HepG2 (cell line): ENCODE results near the gene NEK3. TPM values are rescaled to one million over a fixed set of nuclear protein-coding genes. Genes with fewer than 3 reads are reported as not detected.

Experiments
- BRD4 ChIP-seq: sonication (generic); formaldehyde crosslinking; IDR thresholded peaks from 2 replicates; pipeline ENCODE4 v1.4.0; 2020; ENCODE audit warnings: missing genetic modification reagents
- HNRNPLL ChIP-seq: fragments of 200-400 bp; formaldehyde crosslinking; IDR thresholded peaks from 2 replicates; pipeline ENCODE4 v1.6.1; 2017; ENCODE audit warnings: mild to moderate bottlenecking, low read depth, low read length; ENCODE audit not compliant: poor library complexity, severe bottlenecking
- KAT8 ChIP-seq: IDR thresholded peaks from 2 replicates; pipeline ENCODE4 v1.6.1; 2016; ENCODE audit warnings: missing genetic modification reagents, missing compliant biosample characterization
- KDM6A ChIP-seq: IDR thresholded peaks from 2 replicates; pipeline ENCODE4 v1.6.1; 2016; ENCODE audit warnings: low read depth
- MEIS2 ChIP-seq: sonication (generic); formaldehyde crosslinking; IDR thresholded peaks from 2 replicates; pipeline ENCODE4 v1.9.0; 2021; ENCODE audit warnings: mild to moderate bottlenecking, missing genetic modification reagents
- NKX3-1 ChIP-seq: sonication (generic); formaldehyde crosslinking; IDR thresholded peaks from 2 replicates; pipeline ENCODE4 v1.5.0; 2020; ENCODE audit warnings: missing genetic modification reagents
- TCF12 ChIP-seq, 2 experiments: fragments of 450-650 bp in 1 of 2; sonication (generic) in 1 of 2; formaldehyde crosslinking in 1 of 2; IDR thresholded peaks; 2 replicates each; pipeline versions ENCODE4 v1.6.1 to v1.8.0; 2017 to 2022; ENCODE audit warnings: antibody characterized with exemption in 1 of 2, mild to moderate bottlenecking in 1 of 2, missing genetic modification reagents in 1 of 2, moderate library complexity in 1 of 2
- ZFX ChIP-seq: sonication (generic); formaldehyde crosslinking; IDR thresholded peaks from 2 replicates; pipeline ENCODE4 v1.4.0; 2020; ENCODE audit warnings: mild to moderate bottlenecking, low read depth, missing genetic modification reagents, moderate library complexity
- ZFYVE20 ChIP-seq: sonication (generic); formaldehyde crosslinking; IDR thresholded peaks from 2 replicates; pipeline ENCODE4 v1.8.0; 2023; ENCODE audit warnings: low read depth, mild to moderate bottlenecking, moderate library complexity, missing genetic modification reagents, borderline replicate concordance
- ZNF30 ChIP-seq: sonication (generic); formaldehyde crosslinking; IDR thresholded peaks from 2 replicates; pipeline ENCODE4 v1.5.0; 2020; ENCODE audit warnings: mild to moderate bottlenecking, missing genetic modification reagents
- ZNF570 ChIP-seq: sonication (generic); formaldehyde crosslinking; IDR thresholded peaks from 2 replicates; pipeline ENCODE4 v1.4.0; 2020; ENCODE audit warnings: mild to moderate bottlenecking, missing genetic modification reagents, borderline replicate concordance
- ZNF607 ChIP-seq: sonication (generic); formaldehyde crosslinking; IDR thresholded peaks from 2 replicates; pipeline ENCODE4 v1.5.1; 2020; ENCODE audit warnings: missing genetic modification reagents, mild to moderate bottlenecking, borderline replicate concordance
- ZNF75D ChIP-seq: sonication (generic); formaldehyde crosslinking; IDR thresholded peaks from 2 replicates; pipeline ENCODE4 v1.8.1; 2023; ENCODE audit warnings: missing genetic modification reagents, mild to moderate bottlenecking, borderline replicate concordance
- ZNF839 ChIP-seq: sonication (generic); formaldehyde crosslinking; IDR thresholded peaks from 2 replicates; pipeline ENCODE4 v1.4.0; 2020; ENCODE audit warnings: missing genetic modification reagents, mild to moderate bottlenecking, borderline replicate concordance
- polyA plus RNA-seq, 8 experiments: library from polyadenylated mRNA; depleted of rRNA in 3 of 8; stranded (reverse) in 7 of 8; unstranded in 1 of 8; fragments of >200 nt; fragmentation: Illumina TruSeq in 4 of 8; extraction: Trizol in 4 of 8; gene quantifications; 2 replicates each; pipeline versions ENCODE4 v1.2.1 to v1.2.3, GENCODE V29; 2011 to 2016; ENCODE audit warnings: low read depth in 4 of 8, missing spikeins in 1 of 8, mixed read lengths in 1 of 8; ENCODE audit not compliant: insufficient read depth in 1 of 8
- total RNA-seq, 5 experiments: library from RNA; depleted of rRNA; stranded (reverse); fragments of >200 nt; fragmentation: Illumina TruSeq; extraction: Trizol; gene quantifications; 2 replicates each; pipeline ENCODE4 v1.2.3, GENCODE V29; 2016; ENCODE audit warnings: low read depth in 1 of 5
- TF ChIP-seq, protein P1 (sequence below): sonication (generic); formaldehyde crosslinking; IDR thresholded peaks from 2 replicates; pipeline ENCODE4 v1.8.1; 2022; ENCODE audit warnings: mild to moderate bottlenecking, missing genetic modification reagents
- TF ChIP-seq, protein P2 (sequence below): IDR thresholded peaks from 2 replicates; pipeline ENCODE4 v1.6.1; 2012; ENCODE audit warnings: inconsistent platforms
- TF ChIP-seq, protein P3 (sequence below): sonication (generic); formaldehyde crosslinking; conservative IDR thresholded peaks from 2 replicates; pipeline ENCODE4 v1.8.1; 2023; ENCODE audit warnings: missing genetic modification reagents
- TF ChIP-seq, protein P4 (sequence below): IDR thresholded peaks from 2 replicates; pipeline ENCODE4 v1.6.1; 2016; ENCODE audit warnings: control low read depth
- TF ChIP-seq, protein P5 (sequence below): sonication (generic); formaldehyde crosslinking; IDR thresholded peaks from 2 replicates; pipeline ENCODE4 v1.5.0; 2020; ENCODE audit warnings: mild to moderate bottlenecking, missing genetic modification reagents

The NEK3 gene
- total and polyA plus RNA-seq, 2 of the 13 experiments (the other 11 are each of a cell fraction or from before 2014, with no cell fraction given): 36.7 to 68.2 TPM

DNA sequence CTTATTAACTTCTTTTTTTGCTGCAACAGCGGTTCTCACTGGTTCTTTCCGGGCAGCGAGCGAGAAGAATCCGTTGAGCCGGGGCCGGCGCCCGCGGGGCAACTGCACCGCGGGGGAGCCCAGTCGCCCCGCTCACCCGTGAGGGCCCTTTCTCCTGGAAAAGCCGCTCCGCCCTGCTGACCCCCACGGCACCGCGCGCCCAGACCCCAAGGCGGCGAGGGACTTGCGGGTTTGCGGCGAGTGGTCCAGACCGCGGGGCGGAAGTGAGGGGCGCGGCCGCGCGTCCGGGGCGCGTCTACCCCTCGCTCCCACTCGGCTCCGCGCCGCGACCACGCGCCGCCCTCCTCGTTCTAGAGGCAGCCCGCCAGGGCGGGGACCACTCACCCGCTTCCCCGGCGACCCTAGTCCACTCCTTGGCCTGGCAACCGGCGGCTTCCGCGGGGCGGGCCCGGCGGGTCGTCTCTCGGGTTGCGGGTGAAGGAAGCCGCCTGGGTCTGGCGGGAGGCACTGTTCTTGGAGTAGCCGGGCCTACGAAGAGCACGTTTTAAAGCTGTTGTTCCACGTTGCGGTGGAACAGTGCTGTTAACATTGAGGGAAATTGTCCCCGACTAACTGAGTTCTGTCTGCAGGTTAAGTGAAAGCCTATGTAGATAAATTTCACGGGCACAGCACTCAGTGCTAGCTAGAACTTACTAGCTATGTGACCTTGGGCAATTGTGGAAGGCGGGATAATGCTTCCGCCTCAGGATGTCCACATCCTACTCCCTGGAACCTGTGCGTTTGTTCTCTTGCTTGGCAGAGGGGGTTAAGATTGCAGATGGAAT lies at the start of gene NEK3 (continued):
- TF ChIP-seq, protein P1, sequence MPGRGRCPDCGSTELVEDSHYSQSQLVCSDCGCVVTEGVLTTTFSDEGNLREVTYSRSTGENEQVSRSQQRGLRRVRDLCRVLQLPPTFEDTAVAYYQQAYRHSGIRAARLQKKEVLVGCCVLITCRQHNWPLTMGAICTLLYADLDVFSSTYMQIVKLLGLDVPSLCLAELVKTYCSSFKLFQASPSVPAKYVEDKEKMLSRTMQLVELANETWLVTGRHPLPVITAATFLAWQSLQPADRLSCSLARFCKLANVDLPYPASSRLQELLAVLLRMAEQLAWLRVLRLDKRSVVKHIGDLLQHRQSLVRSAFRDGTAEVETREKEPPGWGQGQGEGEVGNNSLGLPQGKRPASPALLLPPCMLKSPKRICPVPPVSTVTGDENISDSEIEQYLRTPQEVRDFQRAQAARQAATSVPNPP (CRISPR knock-in tag): peak; percentile 68; the same call in 1 of the 2 replicates
- TF ChIP-seq KDM6A (CRISPR knock-in tag) (no peak), ZNF570 (CRISPR knock-in tag) (0 out of 2 replicates have a peak, but pooled peaks have one; percentile 37), MEIS2 (peak; percentile 88; the same call in 1 of the 2 replicates), ZFYVE20 (CRISPR knock-in tag) (no peak), ZNF30 (CRISPR knock-in tag) (peak; percentile 87; the same call in 1 of the 2 replicates), NKX3-1 (CRISPR knock-in tag) (peak; percentile 99), BRD4 (peak; percentile 93), ZFX (CRISPR knock-in tag) (peak; percentile 86), ZNF607 (peak; percentile 88), KAT8 (peak; percentile 61; the same call in 1 of the 2 replicates), ZNF839 (CRISPR knock-in tag) (no peak), ZNF75D (CRISPR knock-in tag) (peak; percentile 20; the same call in 1 of the 2 replicates), TCF12 (IDR thresholded peaks at IDR 0.05) (no peak), TCF12 (CRISPR knock-in tag; IDR thresholded peaks at IDR 0.05) (peak; percentile 76), HNRNPLL (peak; percentile 49)
- TF ChIP-seq, protein P2, sequence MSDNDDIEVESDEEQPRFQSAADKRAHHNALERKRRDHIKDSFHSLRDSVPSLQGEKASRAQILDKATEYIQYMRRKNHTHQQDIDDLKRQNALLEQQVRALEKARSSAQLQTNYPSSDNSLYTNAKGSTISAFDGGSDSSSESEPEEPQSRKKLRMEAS: peak; percentile 96
- TF ChIP-seq, protein P3, sequence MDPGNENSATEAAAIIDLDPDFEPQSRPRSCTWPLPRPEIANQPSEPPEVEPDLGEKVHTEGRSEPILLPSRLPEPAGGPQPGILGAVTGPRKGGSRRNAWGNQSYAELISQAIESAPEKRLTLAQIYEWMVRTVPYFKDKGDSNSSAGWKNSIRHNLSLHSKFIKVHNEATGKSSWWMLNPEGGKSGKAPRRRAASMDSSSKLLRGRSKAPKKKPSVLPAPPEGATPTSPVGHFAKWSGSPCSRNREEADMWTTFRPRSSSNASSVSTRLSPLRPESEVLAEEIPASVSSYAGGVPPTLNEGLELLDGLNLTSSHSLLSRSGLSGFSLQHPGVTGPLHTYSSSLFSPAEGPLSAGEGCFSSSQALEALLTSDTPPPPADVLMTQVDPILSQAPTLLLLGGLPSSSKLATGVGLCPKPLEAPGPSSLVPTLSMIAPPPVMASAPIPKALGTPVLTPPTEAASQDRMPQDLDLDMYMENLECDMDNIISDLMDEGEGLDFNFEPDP: peak; percentile 95; the same call in 1 of the 2 replicates
- TF ChIP-seq, protein P4, sequence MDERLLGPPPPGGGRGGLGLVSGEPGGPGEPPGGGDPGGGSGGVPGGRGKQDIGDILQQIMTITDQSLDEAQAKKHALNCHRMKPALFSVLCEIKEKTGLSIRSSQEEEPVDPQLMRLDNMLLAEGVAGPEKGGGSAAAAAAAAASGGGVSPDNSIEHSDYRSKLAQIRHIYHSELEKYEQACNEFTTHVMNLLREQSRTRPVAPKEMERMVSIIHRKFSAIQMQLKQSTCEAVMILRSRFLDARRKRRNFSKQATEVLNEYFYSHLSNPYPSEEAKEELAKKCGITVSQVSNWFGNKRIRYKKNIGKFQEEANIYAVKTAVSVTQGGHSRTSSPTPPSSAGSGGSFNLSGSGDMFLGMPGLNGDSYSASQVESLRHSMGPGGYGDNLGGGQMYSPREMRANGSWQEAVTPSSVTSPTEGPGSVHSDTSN (CRISPR knock-in tag): no peak
- TF ChIP-seq, protein P5, sequence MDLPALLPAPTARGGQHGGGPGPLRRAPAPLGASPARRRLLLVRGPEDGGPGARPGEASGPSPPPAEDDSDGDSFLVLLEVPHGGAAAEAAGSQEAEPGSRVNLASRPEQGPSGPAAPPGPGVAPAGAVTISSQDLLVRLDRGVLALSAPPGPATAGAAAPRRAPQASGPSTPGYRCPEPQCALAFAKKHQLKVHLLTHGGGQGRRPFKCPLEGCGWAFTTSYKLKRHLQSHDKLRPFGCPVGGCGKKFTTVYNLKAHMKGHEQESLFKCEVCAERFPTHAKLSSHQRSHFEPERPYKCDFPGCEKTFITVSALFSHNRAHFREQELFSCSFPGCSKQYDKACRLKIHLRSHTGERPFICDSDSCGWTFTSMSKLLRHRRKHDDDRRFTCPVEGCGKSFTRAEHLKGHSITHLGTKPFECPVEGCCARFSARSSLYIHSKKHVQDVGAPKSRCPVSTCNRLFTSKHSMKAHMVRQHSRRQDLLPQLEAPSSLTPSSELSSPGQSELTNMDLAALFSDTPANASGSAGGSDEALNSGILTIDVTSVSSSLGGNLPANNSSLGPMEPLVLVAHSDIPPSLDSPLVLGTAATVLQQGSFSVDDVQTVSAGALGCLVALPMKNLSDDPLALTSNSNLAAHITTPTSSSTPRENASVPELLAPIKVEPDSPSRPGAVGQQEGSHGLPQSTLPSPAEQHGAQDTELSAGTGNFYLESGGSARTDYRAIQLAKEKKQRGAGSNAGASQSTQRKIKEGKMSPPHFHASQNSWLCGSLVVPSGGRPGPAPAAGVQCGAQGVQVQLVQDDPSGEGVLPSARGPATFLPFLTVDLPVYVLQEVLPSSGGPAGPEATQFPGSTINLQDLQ: peak; percentile 88; the same call in 1 of the 2 replicates
